GM23248 (cell line): Measurements from ENCODE around the gene WDR72.

Experiments used
- EZH2 ChIP-seq: fragments of 200-600 bp; sonication (generic); IDR thresholded peaks from 2 replicates; pipeline ENCODE4 v1.6.1; 2018; ENCODE audit warnings: antibody characterized with exemption, mild to moderate bottlenecking; ENCODE audit not compliant: insufficient read depth, poor library complexity, severe bottlenecking
- EZH2phosphoT487 ChIP-seq: fragments of 200-600 bp; sonication (generic); IDR thresholded peaks from 2 replicates; pipeline ENCODE4 v1.6.1; 2018; ENCODE audit warnings: antibody characterized with exemption, moderate library complexity, mild to moderate bottlenecking, low read depth; ENCODE audit not compliant: insufficient read depth

GRCh38 chr15:53625260-53625659 lies 134.2 kb downstream of the WDR72 start:
- TF ChIP-seq EZH2 (no peak), EZH2phosphoT487 (no peak)
